Muscle of arm (tissue), 14 donors: Measurements from ENCODE around the gene NCAN. TPM values are rescaled to one million over a fixed set of nuclear protein-coding genes. Genes with fewer than 3 reads are reported as not detected.
"Not testable (repeated sequence)": the region's sequence is repeated elsewhere in the genome, so short reads cannot be mapped to it uniquely, and the experiment has no call there.

Experiments
- DNase-seq: peaks from one replicate; pipeline ENCODE4 v3.0.0-alpha.2; 2013
- long read RNA-seq, 11 donors: transcript quantifications; one replicate each; lab custom pipeline, GENCODE V29; 2026
- polyA plus RNA-seq, 12 donors: library from polyadenylated mRNA; unstranded; fragments of 120-200 nt; gene quantifications; one replicate each; pipeline ENCODE4 v1.2.1, GENCODE V29; 2013; ENCODE audit not compliant: insufficient read length in 12 of 12

NCAN gene
- polyA plus RNA-seq = 1 to 10 TPM in 1 of 12 donors, under 1 TPM in 8, not detected in 3; 0.05 to 1.3 (median 0.16) TPM
- long read RNA-seq, donor 1 = 0 reads
- long read RNA-seq, donor 2 = 0 reads
- long read RNA-seq, donor 3 = 0 reads
- long read RNA-seq, donor 4 = 0 reads
- long read RNA-seq, donor 5, partial matches to known transcripts = 9 of 9 reads
- long read RNA-seq, donor 5, other reads (novel, unspliced or antisense) = 0 of 9 reads
- long read RNA-seq, donor 6 = 0 reads
- long read RNA-seq, donor 7 = 0 reads
- long read RNA-seq, donor 8 = 0 reads
- long read RNA-seq, donor 9 = 0 reads
- long read RNA-seq, donor 10 = 0 reads
- long read RNA-seq, donor 11 = 0 reads

- DNase-seq = no peak
Observed at GRCh38 chr19:19211499-19212420, at the start of gene NCAN. Gene NCAN (plus strand): TSS chr19:19211958. CDS start chr19:19216954, 4,996 bp downstream.

GRCh38 chr19:19162495-19162894 is 49.3 kb upstream of the NCAN start:
- no peak for DNase-seq

GRCh38 chr19:19165396-19165795 is 46.4 kb upstream of the NCAN start:
- DNase-seq = no peak

GRCh38 chr19:19167612-19168011 is 44.1 kb upstream of the NCAN start:
- no peak for DNase-seq

GRCh38 chr19:19169236-19170052 is 42.3 kb upstream of the NCAN start:
- DNase-seq = no peak

GRCh38 chr19:19170053-19170872 is 41.5 kb upstream of the NCAN start, which contains the start of gene MEF2B:
Gene MEF2B (minus strand): TSS chr19:19170263. CDS start chr19:19150735, 19,528 bp downstream.
- DNase-seq = peak; percentile 48

GRCh38 chr19:19170873-19171672 is 40.7 kb upstream of the NCAN start:
- no peak for DNase-seq

- DNase-seq = no peak
Observed at GRCh38 chr19:19171821-19172532, 39.8 kb upstream of the NCAN start.

GRCh38 chr19:19173243-19173642 is 38.5 kb upstream of the NCAN start:
- not testable (repeated sequence) for DNase-seq

- no peak for DNase-seq
Observed at GRCh38 chr19:19176950-19177349, 34.8 kb upstream of the NCAN start.

- no peak for DNase-seq
Observed at GRCh38 chr19:19179548-19180441, 32.0 kb upstream of the NCAN start.

GRCh38 chr19:19181488-19181998 is 30.2 kb upstream of the NCAN start:
- no peak for DNase-seq

- no peak for DNase-seq
Observed at GRCh38 chr19:19185853-19186740, 25.7 kb upstream of the NCAN start.

GRCh38 chr19:19186742-19187141 is 25.0 kb upstream of the NCAN start:
- DNase-seq = no peak

GRCh38 chr19:19191768-19192077 is 20.0 kb upstream of the NCAN start:
- no peak for DNase-seq

GRCh38 chr19:19192078-19192882 is 19.5 kb upstream of the NCAN start, which contains the start of the genes BORCS8 and RFXANK:
Gene BORCS8 (minus strand): TSS chr19:19192152. CDS start chr19:19192117, 35 bp downstream.
Gene RFXANK (plus strand): TSS chr19:19192258. CDS start chr19:19193947, 1,689 bp downstream.
- peak; percentile 100 for DNase-seq
